Ramos (cell line): ENCODE measurements around the gene EMP2.
"Not testable (repeated sequence)": the region's sequence is repeated elsewhere in the genome, so short reads cannot be mapped to it uniquely, and the experiment has no call there.

Source experiments
- in situ Hi-C: fragments of 300-500 bp; cut with MboI; formaldehyde crosslinking; loops from one replicate; pipeline ENCODE4 v1.14.3; 2022; ENCODE audit warnings: low sequenced_read_pairs; ENCODE audit not compliant: unreplicated experiment

EMP2 gene

GRCh38 chr16:10556236-10556635 is 24.2 kb downstream of the EMP2 start:
- in situ Hi-C loops = no loop called here

GRCh38 chr16:10554569-10554968 is 25.8 kb downstream of the EMP2 start:
- in situ Hi-C loops = no loop called here

- in situ Hi-C loops = no loop called here
Observed at GRCh38 chr16:10552998-10553491, 27.4 kb downstream of the EMP2 start.

GRCh38 chr16:10552281-10552680 is 28.1 kb downstream of the EMP2 start:
- in situ Hi-C loops = no loop called here

- in situ Hi-C loops = no loop called here
Observed at GRCh38 chr16:10551881-10552280, 28.5 kb downstream of the EMP2 start.

- in situ Hi-C loops = no loop called here
Observed at GRCh38 chr16:10548404-10548803, 32.0 kb downstream of the EMP2 start.

GRCh38 chr16:10547708-10548107 is 32.7 kb downstream of the EMP2 start:
- in situ Hi-C loops = no loop called here

GRCh38 chr16:10543231-10543977 is 37.0 kb downstream of the EMP2 start:
- in situ Hi-C loops = no loop called here

GRCh38 chr16:10541366-10541765 is 39.0 kb downstream of the EMP2 start:
- in situ Hi-C loops = no loop called here

GRCh38 chr16:10539793-10540192 is 40.6 kb downstream of the EMP2 start:
- in situ Hi-C loops = no loop called here

GRCh38 chr16:10539236-10539635 is 41.2 kb downstream of the EMP2 start:
- in situ Hi-C loops = no loop called here

- in situ Hi-C loops = no loop called here
Observed at GRCh38 chr16:10538583-10538982, 41.8 kb downstream of the EMP2 start.

GRCh38 chr16:10537946-10538345 is 42.5 kb downstream of the EMP2 start:
- in situ Hi-C loops = no loop called here

GRCh38 chr16:10536814-10537389 is 43.5 kb downstream of the EMP2 start:
- in situ Hi-C loops = no loop called here

- in situ Hi-C loops = not testable (repeated sequence)
Observed at GRCh38 chr16:10536328-10536727, 44.1 kb downstream of the EMP2 start.

- in situ Hi-C loops = no loop called here
Observed at GRCh38 chr16:10535461-10535860, 44.9 kb downstream of the EMP2 start.

- in situ Hi-C loops = no loop called here
Observed at GRCh38 chr16:10534748-10535147, 45.6 kb downstream of the EMP2 start.

- in situ Hi-C loops = not testable (repeated sequence)
Observed at GRCh38 chr16:10533612-10534011, 46.8 kb downstream of the EMP2 start.

GRCh38 chr16:10531582-10531981 is 48.8 kb downstream of the EMP2 start:
- in situ Hi-C loops = no loop called here

- in situ Hi-C loops = no loop called here
Observed at GRCh38 chr16:10530685-10531084, 49.7 kb downstream of the EMP2 start.

- in situ Hi-C loops = no loop called here
Observed at GRCh38 chr16:10529895-10530669, 50.3 kb downstream of the EMP2 start.
